ENCODE measurements around the gene MDM4. TPM values are rescaled to one million over a fixed set of nuclear protein-coding genes. Genes with fewer than 3 reads are reported as not detected.

The MDM4 gene
- total and polyA plus RNA-seq, 4 experiments from 2014 or later: 7.7 to 237 (median 120) TPM

DNA sequence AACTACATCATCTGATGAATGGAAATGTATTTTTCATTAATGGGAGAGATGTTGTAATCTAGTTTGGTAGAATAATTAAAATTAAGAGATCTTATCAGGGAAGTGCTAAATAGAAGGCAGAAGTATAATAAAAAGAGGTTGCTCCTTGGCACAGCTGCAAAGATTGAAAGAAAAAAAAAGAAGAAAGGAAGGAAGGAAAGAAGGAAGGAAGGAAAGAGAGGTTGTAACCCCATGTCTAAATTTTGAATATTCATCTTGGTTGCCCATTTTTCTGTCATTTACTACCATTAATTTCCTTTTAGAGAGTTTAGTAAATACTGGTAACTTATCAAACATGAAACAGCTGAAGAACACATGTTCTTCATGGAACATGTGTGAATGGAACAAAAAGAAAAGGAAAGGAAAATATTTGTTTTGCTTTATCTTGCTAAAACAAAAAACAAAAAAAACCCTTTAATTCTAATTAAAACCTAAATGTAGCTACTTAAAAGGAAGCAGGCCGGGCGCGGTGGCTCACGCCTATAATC, 10.5 kb upstream of the MDM4 start:
- intact Hi-C loops (cut with micrococcal nuclease): loop anchor here (1.0 to 5.0 kb wide), 3 partner anchors 16 to 302 kb away; no protein-coding TSS in a partner anchor
- CTCF ChIA-PET (ENCODE audit: partially characterized antibody): interaction anchor here (0.8 to 21.3 kb wide), 16 partner anchors 11 to 305 kb away, joined by 3 to 1077 read pairs (median 6); partner anchors contain the start of genes MDM4 and PIK3C2B
- peak overlapping the region; percentile 86 to 97 (median 92) for H3K4me3 Mint-ChIP-seq
- Histone ChIP-seq H3K4me1 (ENCODE audit: insufficient read depth, low read length) (peaks cover 19% of the 10 kb centered on the region), H3K4me3 (ENCODE audit: low read length in 2 of 2) (peak overlapping the region; percentile 31 to 53), H3K27ac (ENCODE audit: low read depth, low read length) (peak overlapping the region; percentile 78), H3K36me3 (ENCODE audit: insufficient read depth, low read length) (no peaks in the 10 kb centered on the region), H3K9me3 (ENCODE audit: control insufficient read depth in 1 of 2, low read length in 2 of 2) (no peaks in the 10 kb centered on the region), H3K27me3 (ENCODE audit: insufficient read depth, low read length) (no peaks in the 10 kb centered on the region)
- peak overlapping the region; percentile 87 to 100 (median 99) for H3K27ac Mint-ChIP-seq
- no peak for DNase-seq
- peaks cover 18 to 37% (median 26%) of the 10 kb centered on the region in 4 donors for H3K4me1 Mint-ChIP-seq
- H3K36me3 Mint-ChIP-seq: peaks cover 0 to 22% of the 10 kb centered on the region in 2 donors
- POLR2A ChIA-PET (ENCODE audit: partially characterized antibody): interaction anchor here (0.7 to 5.4 kb wide), 16 partner anchors 8 to 800 kb away, joined by 3 to 208 read pairs (median 10); partner anchors contain the start of genes MDM4 and PIK3C2B
- H3K9me3 Mint-ChIP-seq: peaks cover 0 to 13% (median 3%) of the 10 kb centered on the region in 8 donors
- peaks cover 2 to 13% of the 10 kb centered on the region in 2 donors for H3K27me3 Mint-ChIP-seq

DNA sequence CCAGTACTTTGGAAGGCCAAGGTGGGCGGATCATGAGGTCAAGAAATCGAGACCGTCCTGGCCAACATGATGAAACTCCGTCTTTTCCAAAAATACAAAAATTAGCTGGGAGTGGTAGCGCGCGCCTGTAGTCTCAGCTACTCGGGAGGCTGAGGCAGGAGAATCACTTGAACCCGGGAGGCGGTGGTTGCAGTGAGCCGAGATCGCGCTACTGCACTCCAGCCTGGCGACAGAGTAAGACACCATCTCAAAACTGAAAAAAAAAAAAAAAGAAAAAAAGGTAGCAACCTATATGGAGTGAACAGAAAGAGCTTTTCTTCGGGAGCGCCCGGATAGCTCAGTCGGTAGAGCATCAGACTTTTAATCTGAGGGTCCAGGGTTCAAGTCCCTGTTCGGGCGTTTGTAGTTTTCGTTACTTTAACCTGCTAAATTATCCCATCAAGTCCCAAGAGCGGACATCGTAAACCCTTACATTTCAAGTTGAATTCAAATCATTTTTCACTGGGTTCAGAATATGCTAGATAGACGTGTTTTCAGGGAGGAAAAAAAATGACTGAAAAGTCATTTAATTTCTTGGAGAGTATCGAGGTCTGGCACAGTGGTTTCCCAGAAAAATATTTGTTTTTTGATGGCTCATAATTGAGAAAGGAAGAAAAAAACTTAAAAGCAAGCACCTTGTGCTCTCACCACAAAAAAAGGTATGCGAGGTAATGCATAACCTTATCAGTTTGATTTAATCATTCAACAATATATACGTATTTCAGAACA, 9.8 kb upstream of the MDM4 start:
- H3K27me3 ChIP-seq (ENCODE audit: insufficient read depth, low read length): no peaks in the 10 kb centered on the region
- Mint-ChIP-seq H3K36me3 (peaks cover 0 to 22% of the 10 kb centered on the region in 2 donors), H3K27me3 (peaks cover 2 to 13% of the 10 kb centered on the region in 2 donors), H3K27ac (peak overlapping the region; percentile 87 to 100 (median 99)), H3K9me3 (peaks cover 0 to 13% (median 3%) of the 10 kb centered on the region in 8 donors), H3K4me3 (peak overlapping the region; percentile 86 to 97 (median 92)), H3K4me1 (peaks cover 21 to 44% (median 30%) of the 10 kb centered on the region in 4 donors)
- CTCF ChIA-PET (ENCODE audit: partially characterized antibody): interaction anchor here (0.6 to 21.3 kb wide), 21 partner anchors 10 to 305 kb away, joined by 3 to 1077 read pairs (median 5); partner anchors contain the start of genes MDM4 and PIK3C2B
- POLR2A ChIA-PET (ENCODE audit: partially characterized antibody): interaction anchor here (0.7 to 5.4 kb wide), 23 partner anchors 9 to 1182 kb away, joined by 3 to 208 read pairs (median 5); partner anchors contain the start of genes MDM4 and PIK3C2B
- H3K4me3 ChIP-seq (ENCODE audit: low read length in 2 of 2): peak overlapping the region; percentile 31 to 53
- intact Hi-C loops (cut with micrococcal nuclease): loop anchor here (1.0 to 5.0 kb wide), 3 partner anchors 15 to 301 kb away; no protein-coding TSS in a partner anchor
- H3K27ac ChIP-seq (ENCODE audit: low read depth, low read length): peak overlapping the region; percentile 78
- no peaks in the 10 kb centered on the region for H3K36me3 ChIP-seq (ENCODE audit: insufficient read depth, low read length)
- no peaks in the 10 kb centered on the region for H3K9me3 ChIP-seq (ENCODE audit: control insufficient read depth in 1 of 2, low read length in 2 of 2)
- DNase-seq: peak; percentile 81 to 84 (median 83)
- peaks cover 23% of the 10 kb centered on the region for H3K4me1 ChIP-seq (ENCODE audit: insufficient read depth, low read length)

DNA sequence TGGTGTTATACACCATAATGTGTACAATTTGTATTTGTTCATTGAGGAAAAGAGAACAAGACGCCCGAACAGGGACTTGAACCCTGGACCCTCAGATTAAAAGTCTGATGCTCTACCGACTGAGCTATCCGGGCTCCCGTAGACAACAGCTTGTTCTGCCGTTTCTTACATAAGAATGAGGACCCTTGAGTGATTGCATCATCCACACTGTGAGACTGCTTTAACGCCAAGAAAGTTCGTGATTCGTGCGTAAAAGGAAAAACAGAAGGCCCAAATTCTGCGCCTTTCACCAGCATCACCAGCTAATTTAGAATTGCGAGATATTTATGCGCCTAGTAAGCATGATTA, 9.3 kb upstream of the MDM4 start:
- Mint-ChIP-seq H3K4me1 (peaks cover 21 to 45% (median 33%) of the 10 kb centered on the region in 4 donors), H3K27ac (peak overlapping the region; percentile 87 to 100 (median 99)), H3K27me3 (peaks cover 2 to 13% of the 10 kb centered on the region in 2 donors), H3K4me3 (peak overlapping the region; percentile 86 to 97 (median 92)), H3K36me3 (peaks cover 0 to 22% of the 10 kb centered on the region in 2 donors), H3K9me3 (peaks cover 0 to 13% (median 3%) of the 10 kb centered on the region in 8 donors)
- Histone ChIP-seq H3K27me3 (ENCODE audit: insufficient read depth, low read length) (no peaks in the 10 kb centered on the region), H3K36me3 (ENCODE audit: insufficient read depth, low read length) (no peaks in the 10 kb centered on the region), H3K9me3 (ENCODE audit: control insufficient read depth in 1 of 2, low read length in 2 of 2) (no peaks in the 10 kb centered on the region), H3K4me1 (ENCODE audit: insufficient read depth, low read length) (peaks cover 29% of the 10 kb centered on the region), H3K27ac (ENCODE audit: low read depth, low read length) (peak overlapping the region; percentile 78), H3K4me3 (ENCODE audit: low read length in 2 of 2) (peak overlapping the region; percentile 53 to 83)
- POLR2A ChIA-PET (ENCODE audit: partially characterized antibody): interaction anchor here (0.6 to 5.4 kb wide), 23 partner anchors 9 to 1182 kb away, joined by 3 to 208 read pairs (median 5); partner anchors contain the start of genes MDM4 and PIK3C2B
- CTCF ChIA-PET (ENCODE audit: partially characterized antibody): interaction anchor here (0.6 to 21.3 kb wide), 21 partner anchors 8 to 300 kb away, joined by 3 to 1077 read pairs (median 5); partner anchors contain the start of genes MDM4 and PIK3C2B
- peak; percentile 93 to 94 (median 94) for DNase-seq
- intact Hi-C loops (cut with micrococcal nuclease): loop anchor here (1.0 to 5.0 kb wide), 5 partner anchors 9 to 300 kb away; partner anchors contain the start of genes MDM4 and PPP1R15B

DNA sequence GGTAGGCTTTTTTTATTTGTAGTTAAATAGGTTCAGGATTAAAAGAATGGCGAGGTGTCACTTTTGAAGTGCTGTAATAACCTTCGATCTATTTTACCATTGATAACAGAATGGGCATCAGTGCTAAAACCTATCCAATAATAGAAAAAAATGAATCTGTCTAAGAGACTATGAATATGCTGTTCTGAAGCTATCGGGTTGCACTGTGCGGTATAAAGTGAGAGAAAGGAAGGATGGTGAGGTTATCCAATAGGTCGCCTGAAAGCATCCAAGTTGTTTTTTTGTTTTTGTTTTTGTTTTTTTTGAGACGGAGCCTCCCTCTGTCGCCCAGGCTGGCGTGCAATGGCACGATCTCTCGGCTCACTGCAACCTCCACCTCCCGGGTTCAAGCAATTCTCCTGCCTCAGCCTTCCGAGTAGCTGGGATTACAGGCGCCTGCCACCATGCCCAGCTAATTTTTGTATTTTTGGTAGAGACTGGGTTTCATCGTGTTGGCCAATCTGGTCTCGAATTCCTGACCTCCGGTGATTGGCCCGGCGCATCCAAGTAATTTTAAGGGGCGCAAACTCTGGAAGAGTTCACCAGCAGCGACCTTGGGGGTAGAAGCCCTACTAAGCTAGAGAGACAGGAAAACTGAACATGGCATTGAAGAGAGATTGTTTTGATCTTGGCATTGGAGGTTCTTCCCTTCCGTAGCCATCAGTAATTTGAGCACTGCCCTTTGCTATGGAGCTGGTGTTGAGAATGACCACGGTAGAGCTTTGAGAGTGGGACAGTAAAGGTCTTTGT, 8.7 kb upstream of the MDM4 start:
- POLR2A ChIA-PET (ENCODE audit: partially characterized antibody): interaction anchor here (0.6 to 5.4 kb wide), 20 partner anchors 10 to 1183 kb away, joined by 3 to 208 read pairs (median 5); partner anchors contain the start of genes MDM4 and PIK3C2B
- peaks cover 0 to 22% of the 10 kb centered on the region in 2 donors for H3K36me3 Mint-ChIP-seq
- H3K9me3 Mint-ChIP-seq: peaks cover 0 to 13% (median 3%) of the 10 kb centered on the region in 8 donors
- Histone ChIP-seq H3K4me3 (ENCODE audit: low read length in 2 of 2) (peak overlapping the region; percentile 53 to 83), H3K27me3 (ENCODE audit: insufficient read depth, low read length) (no peaks in the 10 kb centered on the region), H3K36me3 (ENCODE audit: insufficient read depth, low read length) (no peaks in the 10 kb centered on the region), H3K4me1 (ENCODE audit: insufficient read depth, low read length) (peaks cover 35% of the 10 kb centered on the region), H3K9me3 (ENCODE audit: control insufficient read depth in 1 of 2, low read length in 2 of 2) (no peaks in the 10 kb centered on the region), H3K27ac (ENCODE audit: low read depth, low read length) (peak overlapping the region; percentile 78)
- H3K4me1 Mint-ChIP-seq: peaks cover 23 to 51% (median 36%) of the 10 kb centered on the region in 4 donors
- peaks cover 2 to 13% of the 10 kb centered on the region in 2 donors for H3K27me3 Mint-ChIP-seq
- H3K27ac Mint-ChIP-seq: peak overlapping the region; percentile 87 to 100 (median 99)
- DNase-seq: peak in 1 of 5 donors; percentile 50
- peak overlapping the region; percentile 86 to 97 (median 92) for H3K4me3 Mint-ChIP-seq
- CTCF ChIA-PET (ENCODE audit: partially characterized antibody): interaction anchor here (0.9 to 21.3 kb wide), 15 partner anchors 9 to 299 kb away, joined by 3 to 1077 read pairs (median 5); partner anchors contain the start of genes MDM4 and PIK3C2B
- intact Hi-C loops (cut with micrococcal nuclease): loop anchor here (1.0 to 5.0 kb wide), 3 partner anchors 9 to 300 kb away; partner anchors contain the start of genes MDM4 and PPP1R15B

DNA sequence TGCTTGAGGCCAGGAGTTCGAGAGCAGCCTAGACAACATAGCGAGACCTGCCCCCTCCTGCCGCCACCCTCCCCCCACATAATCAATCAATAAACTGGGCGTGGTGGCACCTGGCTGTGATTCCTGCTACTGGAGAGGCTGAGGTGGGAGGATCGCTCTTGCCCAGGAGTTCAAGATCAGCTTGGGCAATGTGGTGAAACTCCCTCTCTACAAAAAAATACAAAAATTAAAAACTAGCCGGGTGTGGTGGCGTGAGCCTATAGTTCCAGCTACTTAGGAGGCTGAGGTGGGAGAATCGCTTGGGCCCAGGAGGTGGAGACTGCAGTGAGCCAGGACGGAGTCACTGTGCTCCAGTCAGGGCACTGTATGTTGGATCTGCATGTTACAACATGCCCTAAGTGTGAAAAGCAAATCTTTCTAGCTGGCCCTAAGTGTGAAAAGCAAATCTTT, 7.0 kb upstream of the MDM4 start:
- Mint-ChIP-seq H3K4me1 (peaks cover 20 to 57% (median 38%) of the 10 kb centered on the region in 4 donors), H3K27me3 (peaks cover 2 to 13% of the 10 kb centered on the region in 2 donors), H3K9me3 (peaks cover 0 to 13% (median 5%) of the 10 kb centered on the region in 8 donors), H3K27ac (peak overlapping the region in 3 of 7 donors; percentile 68 to 100 (median 87)), H3K4me3 (no peak overlapping the region), H3K36me3 (peaks cover 0 to 21% of the 10 kb centered on the region in 2 donors)
- no peaks in the 10 kb centered on the region for H3K27me3 ChIP-seq (ENCODE audit: insufficient read depth, low read length)
- no peak for DNase-seq
- H3K9me3 ChIP-seq (ENCODE audit: control insufficient read depth in 1 of 2, low read length in 2 of 2): no peaks in the 10 kb centered on the region
- no peak overlapping the region for H3K27ac ChIP-seq (ENCODE audit: low read depth, low read length)
- ChIA-PET POLR2A (ENCODE audit: partially characterized antibody) (interaction anchor here (0.6 to 5.4 kb wide), 3 partner anchors 8 to 15 kb away, joined by 3 to 208 read pairs (median 104); partner anchors contain the start of genes MDM4 and PIK3C2B), CTCF (ENCODE audit: partially characterized antibody) (interaction anchor here (21.3 kb wide), 1 partner anchor 69 kb away, joined by 1077 read pairs; no protein-coding TSS in a partner anchor)
- no peak overlapping the region for H3K4me3 ChIP-seq (ENCODE audit: low read length in 2 of 2)
- intact Hi-C loops (cut with micrococcal nuclease): loop anchor here (5.0 kb wide), 1 partner anchor 298 kb away; no protein-coding TSS in a partner anchor
- H3K36me3 ChIP-seq (ENCODE audit: insufficient read depth, low read length): no peaks in the 10 kb centered on the region
- H3K4me1 ChIP-seq (ENCODE audit: insufficient read depth, low read length): peaks cover 48% of the 10 kb centered on the region

DNA sequence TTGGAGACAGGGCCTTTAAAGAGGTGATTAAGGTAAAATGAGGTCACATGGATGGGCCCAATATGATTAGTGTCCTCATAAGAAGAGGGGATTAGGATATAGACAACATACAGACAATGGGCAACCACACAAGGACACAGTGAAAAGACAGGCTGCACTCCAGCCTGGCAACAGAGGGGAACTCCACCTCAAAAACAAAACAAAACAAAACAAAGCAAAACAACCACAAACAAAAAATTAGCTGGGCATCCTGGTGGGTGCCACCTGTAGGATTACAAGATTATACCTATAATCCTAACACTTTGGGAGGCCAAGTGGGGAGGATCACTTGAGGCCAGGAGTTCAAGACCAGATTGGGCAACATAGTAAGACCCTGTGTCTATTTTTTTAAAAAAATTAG, 4.8 kb upstream of the MDM4 start:
- CTCF ChIA-PET (ENCODE audit: partially characterized antibody): interaction anchor here (2.9 to 21.3 kb wide), 2 partner anchors 17 to 72 kb away, joined by 8 to 1077 read pairs; partner anchors contain the start of gene PIK3C2B
- intact Hi-C loops (cut with micrococcal nuclease): no loop called here
- Histone ChIP-seq H3K4me3 (ENCODE audit: low read length in 2 of 2) (no peak overlapping the region), H3K4me1 (ENCODE audit: insufficient read depth, low read length) (peaks cover 59% of the 10 kb centered on the region), H3K9me3 (ENCODE audit: control insufficient read depth in 1 of 2, low read length in 2 of 2) (no peaks in the 10 kb centered on the region), H3K36me3 (ENCODE audit: insufficient read depth, low read length) (no peaks in the 10 kb centered on the region), H3K27me3 (ENCODE audit: insufficient read depth, low read length) (no peaks in the 10 kb centered on the region), H3K27ac (ENCODE audit: low read depth, low read length) (no peak overlapping the region)
- Mint-ChIP-seq H3K4me3 (peak overlapping the region in 2 of 8 donors; percentile 22 to 69), H3K36me3 (peaks cover 0 to 12% of the 10 kb centered on the region in 2 donors), H3K27me3 (peaks cover 2 to 9% of the 10 kb centered on the region in 2 donors), H3K4me1 (peaks cover 15 to 54% (median 35%) of the 10 kb centered on the region in 4 donors), H3K9me3 (peaks cover 0 to 7% (median 2%) of the 10 kb centered on the region in 8 donors), H3K27ac (peak overlapping the region in 6 of 7 donors; percentile 15 to 94 (median 80))
- DNase-seq: no peak
- POLR2A ChIA-PET (ENCODE audit: partially characterized antibody): interaction anchor here (3.0 kb wide), 1 partner anchor 11 kb away, joined by 22 read pairs; no protein-coding TSS in a partner anchor
